HAP-1 (cell line): ENCODE data around the gene GNAL.

Source experiments
- DNase-seq, 2 experiments: peaks; one replicate each; pipeline ENCODE4 v3.0.0-alpha.2; 2016 to 2020; ENCODE audit warnings: low spot score in 2 of 2
- H3K27me3 ChIP-seq: fragments of 250-450 bp; sonication (Bioruptor Pico); 2 replicates; pipeline ENCODE4 v1.5.1; 2020; ENCODE audit warnings: low read depth, mild to moderate bottlenecking, moderate library complexity
- H3K36me3 ChIP-seq: fragments of 250-450 bp; sonication (Bioruptor Pico); replicated peaks from 2 replicates; pipeline ENCODE4 v1.5.1; 2020; ENCODE audit warnings: mild to moderate bottlenecking
- H3K4me1 ChIP-seq: fragments of 250-450 bp; sonication (Bioruptor Pico); 2 replicates; pipeline ENCODE4 v1.5.1; 2020; ENCODE audit warnings: mild to moderate bottlenecking
- H3K4me3 ChIP-seq: fragments of 250-450 bp; sonication (Bioruptor Pico); 2 replicates; pipeline ENCODE4 v1.5.1; 2020; ENCODE audit warnings: mild to moderate bottlenecking, moderate library complexity
- H3K9me3 ChIP-seq: fragments of 250-450 bp; sonication (Bioruptor Pico); 2 replicates; pipeline ENCODE4 v1.5.1; 2020; ENCODE audit warnings: mild to moderate bottlenecking, moderate library complexity
- in situ Hi-C: fragments of 300-500 bp; cut with MboI; formaldehyde crosslinking; loops from 3 replicates; pipeline ENCODE4 v1.14.3; 2020; ENCODE audit warnings: low sequenced_read_pairs, inconsistent platforms, mixed read lengths

The GNAL gene

DNA sequence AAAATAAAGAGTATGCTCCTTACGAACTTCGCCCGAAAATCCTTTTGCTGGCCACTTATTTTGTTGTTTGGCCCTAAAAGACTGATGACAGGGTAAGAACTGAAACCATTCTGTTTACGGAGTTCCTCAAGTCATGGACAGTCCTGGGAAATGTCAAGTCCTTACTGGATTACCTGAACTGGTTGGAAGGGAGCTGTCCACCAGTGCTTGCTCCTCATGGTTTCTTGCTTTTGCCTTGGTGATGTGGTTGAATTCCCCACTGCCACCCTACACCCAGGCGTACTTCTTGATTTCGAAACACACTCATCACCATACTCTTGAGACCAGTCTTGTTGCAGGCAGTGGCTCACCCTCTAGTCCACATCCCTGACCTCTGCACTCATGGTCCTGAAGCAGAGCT is 113.1 kb downstream of the GNAL start:
- Histone ChIP-seq H3K4me1 (no peaks in the 10 kb centered on the region), H3K27me3 (no peaks in the 10 kb centered on the region), H3K9me3 (no peaks in the 10 kb centered on the region), H3K4me3 (no peak overlapping the region), H3K36me3 (no peaks in the 10 kb centered on the region)
- in situ Hi-C loops, result no loop called here
- no peak for DNase-seq

DNA sequence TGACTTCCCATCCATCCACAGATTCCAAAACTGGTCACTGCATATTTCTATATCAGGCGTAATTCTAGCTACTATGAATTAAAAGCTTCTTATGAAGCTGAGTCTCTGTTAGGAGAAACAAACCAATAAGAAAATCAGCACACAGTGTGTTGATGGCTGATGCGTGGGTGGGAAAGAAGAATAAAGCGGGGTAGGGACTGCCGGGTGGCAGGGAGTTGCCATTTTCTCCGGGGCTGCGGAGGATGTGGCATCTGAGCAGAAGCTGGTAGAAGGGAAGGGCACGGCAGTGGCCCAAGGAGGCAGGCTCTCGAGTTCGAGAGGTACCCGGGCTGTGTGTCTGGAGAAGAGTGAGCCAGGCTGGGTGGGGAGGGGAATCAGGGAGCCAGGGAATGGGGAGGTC is 113.5 kb downstream of the GNAL start:
- H3K27me3 ChIP-seq, result no peaks in the 10 kb centered on the region
- no peaks in the 10 kb centered on the region for H3K9me3 ChIP-seq
- DNase-seq, result no peak
- H3K4me1 ChIP-seq, result no peaks in the 10 kb centered on the region
- in situ Hi-C loops, result no loop called here
- H3K36me3 ChIP-seq, result no peaks in the 10 kb centered on the region
- H3K4me3 ChIP-seq, result no peak overlapping the region

DNA sequence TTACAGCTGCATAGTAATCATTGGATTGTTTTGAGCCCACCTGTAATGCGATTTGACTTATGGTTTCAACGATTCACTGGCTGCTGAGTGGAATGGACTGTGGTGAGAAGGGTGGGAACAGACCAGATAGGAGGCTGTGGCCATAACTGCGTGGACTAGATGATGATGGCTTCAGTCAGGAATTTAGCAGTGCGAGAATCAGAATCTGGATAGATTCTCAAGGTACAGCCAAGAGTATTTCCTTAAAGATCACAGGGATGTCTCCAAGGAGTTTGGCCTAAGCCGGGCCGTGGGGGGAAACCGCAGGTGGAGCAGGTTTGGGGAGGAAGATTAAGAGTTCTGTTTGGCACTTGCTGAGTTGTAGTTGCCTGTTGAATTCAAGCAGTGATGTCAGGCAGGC is 118.2 kb downstream of the GNAL start:
- peaks cover 7% of the 10 kb centered on the region for H3K4me1 ChIP-seq
- no peaks in the 10 kb centered on the region for H3K36me3 ChIP-seq
- no peak for DNase-seq
- no peak overlapping the region for H3K4me3 ChIP-seq
- H3K27me3 ChIP-seq, result no peaks in the 10 kb centered on the region
- no peaks in the 10 kb centered on the region for H3K9me3 ChIP-seq
- in situ Hi-C loops, result no loop called here

DNA sequence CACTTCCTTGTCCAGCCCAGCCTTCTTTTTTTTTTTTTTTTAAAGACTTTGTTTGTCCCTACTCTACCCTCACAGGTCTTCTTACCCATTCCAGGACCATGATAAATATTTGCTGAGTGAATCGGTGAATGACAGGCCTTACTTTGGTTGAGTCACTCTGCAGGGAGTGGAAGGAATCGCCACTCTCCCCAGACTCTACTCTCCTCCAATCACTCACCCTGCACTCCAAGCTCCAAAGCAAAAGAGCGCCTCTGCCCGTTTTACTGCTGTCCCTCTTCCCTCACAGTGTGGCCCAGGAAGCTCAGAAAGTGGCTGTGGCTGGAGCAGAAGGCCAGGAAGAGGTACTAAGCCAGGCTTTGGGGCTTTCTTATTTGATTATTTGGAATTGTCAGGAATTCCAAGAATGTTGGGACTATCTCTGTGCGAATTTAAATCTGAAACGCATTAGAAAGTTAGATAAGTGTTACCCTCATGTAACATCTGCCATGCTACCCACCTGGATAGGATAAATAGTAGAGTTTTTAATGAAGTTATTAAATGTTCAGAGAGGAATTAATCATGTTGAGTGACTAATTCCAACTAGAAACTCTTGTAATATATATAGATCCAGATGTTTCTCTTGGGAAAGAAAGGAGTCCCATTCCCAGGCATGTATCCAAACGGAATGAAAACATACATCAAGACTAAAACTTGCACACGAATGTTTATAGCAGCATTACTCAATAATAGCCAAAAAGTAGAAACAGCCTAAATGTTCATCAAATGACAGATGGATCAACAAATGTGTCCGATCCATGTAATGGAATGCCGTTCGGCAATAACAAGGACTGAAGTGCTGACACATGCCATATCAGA is 119.2 kb downstream of the GNAL start:
- in situ Hi-C loops, result no loop called here
- Histone ChIP-seq H3K4me3 (no peak overlapping the region), H3K36me3 (no peaks in the 10 kb centered on the region), H3K27me3 (no peaks in the 10 kb centered on the region), H3K4me1 (peaks cover 7% of the 10 kb centered on the region), H3K9me3 (no peaks in the 10 kb centered on the region)
- peak in 1 of 2 experiments; percentile 17 for DNase-seq

DNA sequence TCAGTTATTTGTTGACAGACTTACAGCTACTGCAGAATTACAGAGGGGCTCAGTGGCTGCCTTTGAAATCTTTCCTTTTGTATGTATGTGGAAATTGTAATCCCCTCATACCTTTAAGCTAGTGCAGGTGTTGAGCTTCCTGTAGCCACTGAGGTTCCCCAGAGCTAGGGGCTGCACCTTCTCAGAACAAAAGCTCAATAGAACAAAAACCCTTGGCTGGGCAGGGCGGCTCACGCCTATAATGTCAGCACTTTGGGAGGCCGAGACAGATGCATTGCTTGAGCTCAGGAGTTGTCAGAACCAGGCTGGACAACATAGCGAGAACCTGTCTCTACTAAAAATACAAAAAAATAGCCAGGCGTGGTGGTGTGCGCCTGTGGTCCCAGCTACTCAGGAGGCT is 120.8 kb downstream of the GNAL start:
- Histone ChIP-seq H3K27me3 (no peaks in the 10 kb centered on the region), H3K4me3 (no peak overlapping the region), H3K4me1 (peaks cover 7% of the 10 kb centered on the region), H3K9me3 (no peaks in the 10 kb centered on the region), H3K36me3 (no peaks in the 10 kb centered on the region)
- DNase-seq, result peak in 1 of 2 experiments; percentile 43
- in situ Hi-C loops, result no loop called here

DNA sequence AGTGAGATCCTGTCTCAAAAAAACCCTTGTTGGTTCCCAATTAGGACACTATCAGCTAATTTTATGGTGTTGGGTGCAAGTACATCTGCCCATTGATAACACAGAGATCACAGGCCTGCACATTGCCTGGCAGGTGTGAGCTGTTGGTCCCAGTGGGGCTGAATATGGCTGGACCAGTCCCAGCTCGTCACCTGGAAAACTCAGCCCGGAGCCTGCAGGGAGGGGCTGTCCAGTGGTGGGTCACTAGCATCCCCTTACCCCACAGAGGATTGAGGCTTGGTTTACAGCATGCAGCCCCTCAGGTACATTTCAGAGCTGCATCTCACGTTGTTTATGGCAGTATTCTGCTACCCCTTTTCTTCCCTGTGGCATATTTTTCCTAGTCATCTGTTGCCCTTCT is 121.3 kb downstream of the GNAL start:
- DNase-seq, result no peak
- Histone ChIP-seq H3K27me3 (no peaks in the 10 kb centered on the region), H3K36me3 (no peaks in the 10 kb centered on the region), H3K4me3 (no peak overlapping the region), H3K9me3 (no peaks in the 10 kb centered on the region), H3K4me1 (peaks cover 7% of the 10 kb centered on the region)
- in situ Hi-C loops, result no loop called here

DNA sequence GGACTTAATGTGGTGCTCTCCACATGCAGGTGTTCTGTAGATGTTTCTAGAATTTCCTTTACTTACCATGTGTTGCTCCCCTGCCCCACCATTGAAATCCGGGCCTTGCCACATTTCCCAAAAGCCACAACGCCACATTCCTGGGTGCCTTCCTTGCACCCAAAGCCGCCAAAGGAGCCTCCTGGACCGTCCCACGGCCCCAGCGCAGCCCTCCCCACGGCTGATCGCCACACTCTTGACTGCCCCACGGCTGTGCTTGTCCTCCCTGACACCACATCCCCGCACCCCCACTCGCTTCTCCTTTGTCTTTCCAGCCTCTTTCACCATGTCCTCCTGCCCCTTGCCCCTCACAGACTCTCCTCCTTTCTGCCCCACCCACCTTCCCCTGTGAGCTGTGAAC is 121.9 kb downstream of the GNAL start:
- Histone ChIP-seq H3K4me3 (no peak overlapping the region), H3K27me3 (no peaks in the 10 kb centered on the region), H3K36me3 (no peaks in the 10 kb centered on the region), H3K9me3 (no peaks in the 10 kb centered on the region), H3K4me1 (peaks cover 7% of the 10 kb centered on the region)
- in situ Hi-C loops, result no loop called here
- DNase-seq, result no peak

DNA sequence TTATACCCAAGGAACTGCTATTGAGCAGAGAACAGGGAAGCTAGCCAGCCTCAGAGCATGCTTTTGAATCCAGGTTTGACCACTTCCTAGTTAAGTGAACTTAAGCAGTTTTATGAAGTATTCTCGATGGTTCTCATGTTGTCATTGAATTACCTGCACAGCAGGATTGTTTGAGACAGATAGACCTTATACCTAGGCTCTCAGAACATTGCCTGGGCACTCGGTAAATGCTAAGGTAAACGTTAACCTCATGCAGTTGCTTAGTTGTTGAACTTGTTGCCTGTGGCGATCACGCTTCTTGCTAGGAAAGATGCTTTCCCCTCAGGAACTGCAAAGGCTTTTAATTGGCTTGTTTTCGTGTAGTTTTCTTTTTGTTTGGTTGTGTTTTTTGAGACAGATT is 128.2 kb downstream of the GNAL start:
- no peak for DNase-seq
- Histone ChIP-seq H3K4me1 (no peaks in the 10 kb centered on the region), H3K36me3 (no peaks in the 10 kb centered on the region), H3K9me3 (no peaks in the 10 kb centered on the region), H3K4me3 (no peak overlapping the region), H3K27me3 (no peaks in the 10 kb centered on the region)
- in situ Hi-C loops, result no loop called here

DNA sequence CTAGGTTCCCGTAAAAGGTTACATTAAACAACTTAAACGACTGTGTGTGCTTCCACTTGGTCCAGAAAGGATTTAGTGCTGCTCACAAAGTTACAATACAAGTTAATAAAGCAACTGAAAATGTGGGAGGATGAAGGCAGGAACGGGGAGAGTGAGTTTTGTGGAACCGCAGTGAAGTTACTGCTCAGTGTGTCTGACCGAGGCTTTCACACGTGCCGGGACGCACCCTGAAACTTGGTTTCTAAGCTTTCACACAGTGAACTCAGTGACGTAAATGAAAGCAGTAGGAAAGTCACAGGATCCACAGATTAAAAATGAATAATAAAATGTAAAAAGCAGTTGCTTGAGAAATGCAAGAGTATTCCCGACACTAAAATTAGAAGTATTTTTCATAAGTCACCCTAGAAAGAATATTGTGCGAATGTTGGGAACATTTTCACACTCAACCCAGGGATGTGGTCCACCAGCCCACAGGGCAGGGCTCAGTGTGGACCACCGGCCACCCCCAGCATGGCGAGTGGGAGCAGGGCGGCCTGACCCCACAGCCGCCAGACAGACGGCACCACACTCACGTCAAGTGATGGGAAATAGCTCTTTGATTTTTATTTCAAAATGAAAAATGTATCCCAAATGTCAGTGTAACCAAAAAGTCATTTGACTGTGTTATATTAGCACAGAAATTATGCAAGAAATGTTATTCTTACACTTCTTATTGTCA is 129.6 kb downstream of the GNAL start:
- Histone ChIP-seq H3K9me3 (no peaks in the 10 kb centered on the region), H3K4me1 (no peaks in the 10 kb centered on the region), H3K36me3 (no peaks in the 10 kb centered on the region), H3K4me3 (no peak overlapping the region), H3K27me3 (no peaks in the 10 kb centered on the region)
- in situ Hi-C loops, result no loop called here
- DNase-seq, result no peak

DNA sequence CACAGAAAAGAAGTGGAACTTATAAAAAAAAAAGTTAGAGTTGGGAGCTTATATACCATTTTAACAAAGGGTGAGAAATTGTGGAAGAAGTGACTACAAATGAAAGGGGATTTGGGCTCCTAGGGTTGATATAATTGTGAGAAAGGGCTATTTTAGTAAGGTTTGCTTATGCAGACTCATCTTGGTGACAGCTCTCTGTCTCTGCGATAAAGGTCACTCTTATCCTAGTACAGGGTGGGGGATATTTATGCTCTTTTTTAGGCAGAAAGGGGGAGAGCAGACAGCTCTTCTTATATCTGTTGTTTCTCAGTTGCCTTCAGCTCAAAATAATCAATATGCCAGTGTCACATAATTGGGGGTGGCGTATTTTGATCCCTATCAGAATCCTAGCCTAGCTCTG is 130.9 kb downstream of the GNAL start:
- in situ Hi-C loops, result no loop called here
- DNase-seq, result no peak

DNA sequence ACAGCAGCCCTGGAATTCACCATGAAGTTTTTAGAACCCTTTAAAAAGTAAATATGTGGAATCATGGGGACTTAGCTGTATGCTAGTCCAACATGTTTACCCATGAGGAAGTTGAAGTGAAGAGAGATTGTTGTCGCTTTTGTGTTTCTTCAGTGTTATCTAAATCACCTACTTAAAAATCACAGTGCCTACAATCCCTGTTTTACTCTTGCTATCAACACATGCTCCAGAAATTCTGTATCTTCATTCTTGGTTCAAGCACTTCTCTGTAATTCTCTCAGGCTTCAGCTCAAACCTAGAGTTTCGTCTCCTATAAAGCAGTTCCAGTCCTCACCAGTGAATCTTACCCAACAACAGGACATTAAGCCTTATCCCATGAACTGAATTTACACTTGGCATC is 131.6 kb downstream of the GNAL start:
- in situ Hi-C loops, result no loop called here
- Histone ChIP-seq H3K27me3 (no peaks in the 10 kb centered on the region), H3K4me3 (no peak overlapping the region), H3K9me3 (no peaks in the 10 kb centered on the region), H3K36me3 (no peaks in the 10 kb centered on the region), H3K4me1 (no peaks in the 10 kb centered on the region)
- DNase-seq, result no peak

More for the DNA sequence above, 130.9 kb downstream of the GNAL start:
- Histone ChIP-seq H3K36me3 (no peaks in the 10 kb centered on the region), H3K4me1 (no peaks in the 10 kb centered on the region), H3K9me3 (no peaks in the 10 kb centered on the region), H3K27me3 (no peaks in the 10 kb centered on the region), H3K4me3 (no peak overlapping the region)

DNA sequence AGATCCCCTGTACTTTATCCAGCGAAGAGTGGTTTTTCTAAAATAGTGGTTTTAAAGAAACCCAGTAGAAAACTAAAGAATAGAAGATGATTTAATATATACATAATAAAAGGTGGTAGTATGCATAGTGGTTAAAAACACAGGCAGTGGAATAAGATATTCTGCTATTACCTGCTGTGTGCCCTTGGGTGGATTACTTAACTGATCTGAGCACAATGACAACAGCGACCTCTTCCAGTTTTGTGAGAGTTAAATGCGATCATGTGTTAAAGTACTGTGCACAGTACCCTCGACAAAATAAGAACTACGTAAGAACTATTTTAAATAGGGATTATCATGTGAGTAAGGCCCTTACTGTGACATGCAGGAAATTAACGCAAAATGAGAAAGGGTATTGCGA is 132.1 kb downstream of the GNAL start:
- H3K36me3 ChIP-seq, result no peaks in the 10 kb centered on the region
- no peak for DNase-seq
- H3K4me3 ChIP-seq, result no peak overlapping the region
- H3K4me1 ChIP-seq, result no peaks in the 10 kb centered on the region
- in situ Hi-C loops, result no loop called here
- H3K9me3 ChIP-seq, result no peaks in the 10 kb centered on the region
- no peaks in the 10 kb centered on the region for H3K27me3 ChIP-seq

DNA sequence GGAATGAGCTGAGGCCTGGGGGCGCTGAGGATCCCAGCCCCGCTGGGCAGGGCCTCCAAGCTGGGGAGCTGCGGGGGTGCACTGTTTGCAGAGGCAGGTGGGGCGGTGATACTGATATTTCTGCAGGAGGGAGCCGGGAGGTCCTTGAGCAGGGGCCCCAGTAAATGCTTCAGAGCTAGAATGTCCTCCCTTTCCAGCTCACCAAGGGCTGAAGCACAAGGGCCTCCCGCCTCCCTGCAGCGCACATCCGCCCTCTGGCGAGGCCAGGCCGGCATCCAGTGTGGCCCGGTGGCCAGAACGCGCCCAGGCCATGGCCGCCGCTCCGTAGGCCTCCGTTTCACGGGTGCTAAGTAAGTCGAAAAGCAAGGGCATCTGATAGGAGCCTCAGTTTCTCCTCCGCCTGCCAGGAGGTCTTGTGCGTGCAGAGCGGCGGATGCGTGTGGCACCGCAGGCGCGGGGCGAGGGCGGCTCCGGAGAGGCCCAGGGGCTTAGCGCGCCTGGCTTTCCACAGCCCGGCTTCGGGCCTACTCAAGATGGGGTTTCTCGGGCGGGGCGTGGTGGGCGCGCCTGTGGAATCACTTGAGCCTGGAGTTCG is 132.7 kb downstream of the GNAL start:
- in situ Hi-C loops, result no loop called here
- no peak for DNase-seq
- Histone ChIP-seq H3K27me3 (no peaks in the 10 kb centered on the region), H3K4me1 (no peaks in the 10 kb centered on the region), H3K4me3 (no peak overlapping the region), H3K36me3 (no peaks in the 10 kb centered on the region), H3K9me3 (no peaks in the 10 kb centered on the region)

DNA sequence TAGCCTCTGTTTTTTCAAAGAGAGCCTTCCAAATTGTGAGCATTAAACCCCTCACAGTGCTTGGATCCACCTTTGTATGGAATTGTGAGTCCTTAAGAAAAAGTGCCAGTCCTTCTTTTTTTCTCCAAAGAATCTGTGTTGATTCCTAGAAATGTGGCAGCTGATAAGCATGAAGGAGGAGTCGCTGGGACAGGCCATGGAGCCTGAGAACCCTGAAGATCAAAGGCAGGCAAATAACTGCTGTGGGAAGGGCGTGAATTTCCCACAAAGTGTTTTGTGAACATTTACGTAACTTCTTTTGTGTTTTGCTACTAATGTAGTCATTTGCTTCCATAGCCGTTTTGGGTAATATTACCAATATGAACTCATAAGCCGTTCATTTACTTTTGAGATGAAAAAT is 134.5 kb downstream of the GNAL start:
- no peaks in the 10 kb centered on the region for H3K27me3 ChIP-seq
- DNase-seq, result no peak
- no peaks in the 10 kb centered on the region for H3K9me3 ChIP-seq
- no peaks in the 10 kb centered on the region for H3K36me3 ChIP-seq
- in situ Hi-C loops, result no loop called here
- H3K4me1 ChIP-seq, result no peaks in the 10 kb centered on the region
- no peak overlapping the region for H3K4me3 ChIP-seq
